ENCODE data around the gene SIVA1.

- no peak for TF ChIP-seq CTCF (IDR thresholded peaks at IDR 0.05)
- no peak for TF ChIP-seq ZFX (IDR thresholded peaks at IDR 0.05; ENCODE audit: borderline replicate concordance)
Measured at GRCh38 chr14:104746071-104746545, 6.8 kb upstream of the SIVA1 start.

All from 22Rv1 (cell line).